ENCODE results near the gene CAPN2. TPM values are rescaled to one million over a fixed set of nuclear protein-coding genes. Genes with fewer than 3 reads are reported as not detected.

The CAPN2 gene
- 198 and 218 TPM in 2 replicates for total RNA-seq (2014; rRNA removed; shearing (Covaris generic); ENCODE audit: low replicate concordance)

DNA sequence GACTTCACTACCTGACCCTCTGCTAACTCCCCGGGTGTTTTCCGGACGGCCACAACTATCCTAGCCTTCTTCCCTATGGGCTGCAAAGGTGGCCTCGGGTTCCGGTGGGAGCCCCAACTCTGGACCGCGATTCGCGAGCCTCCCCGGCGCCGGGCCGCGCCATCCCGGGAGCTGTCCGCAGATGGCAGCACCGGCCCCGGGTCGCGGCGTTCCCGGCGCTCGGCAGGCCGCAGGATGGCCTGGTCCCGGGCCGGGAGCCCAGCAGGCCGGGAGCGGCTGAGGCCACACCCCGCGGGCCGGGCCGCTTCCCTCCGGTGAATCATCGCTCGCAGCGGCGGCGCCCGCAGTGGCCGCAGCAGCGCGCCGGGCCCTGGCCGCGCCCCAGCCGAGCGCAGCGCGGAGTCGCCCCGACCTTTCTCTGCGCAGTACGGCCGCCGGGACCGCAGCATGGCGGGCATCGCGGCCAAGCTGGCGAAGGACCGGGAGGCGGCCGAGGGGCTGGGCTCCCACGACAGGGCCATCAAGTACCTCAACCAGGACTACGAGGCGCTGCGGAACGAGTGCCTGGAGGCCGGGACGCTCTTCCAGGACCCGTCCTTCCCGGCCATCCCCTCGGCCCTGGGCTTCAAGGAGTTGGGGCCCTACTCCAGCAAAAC, at the start of gene CAPN2:
Gene CAPN2, plus strand, starts transcription at position 346 of the 656 bp plus-strand sequence. Its CDS starts 102 bp downstream, at position 448.
- Histone ChIP-seq H3K36me3 (peaks cover 34% of the 10 kb centered on the region), H3K27me3 (no peaks in the 10 kb centered on the region), H3K4me3 (peak within 1 kb of the TSS; percentile 93), H3K9me3 (no peaks in the 10 kb centered on the region)
- peak; percentile 92 for DNase-seq

DNA sequence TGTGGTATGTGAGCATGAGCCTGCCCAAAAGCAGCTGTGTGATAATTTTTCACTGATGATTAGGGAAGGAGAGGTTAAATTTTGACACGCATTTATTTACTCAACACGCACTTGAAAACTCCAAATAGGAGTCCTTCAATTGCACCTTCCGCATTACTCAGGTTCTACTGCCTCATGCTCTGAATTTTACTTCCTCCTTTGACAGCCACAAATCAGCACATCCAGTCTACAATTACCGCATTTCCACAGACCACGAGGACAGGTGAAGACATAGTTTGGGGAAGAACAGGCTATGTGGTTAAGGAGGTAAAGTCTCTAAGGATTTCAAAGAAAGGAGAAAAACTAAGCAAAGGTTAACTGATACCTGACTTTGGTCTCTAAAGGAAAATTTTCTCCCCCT, 49.4 kb upstream of the CAPN2 start:
- Histone ChIP-seq H3K36me3 (no peaks in the 10 kb centered on the region), H3K27me3 (no peaks in the 10 kb centered on the region), H3K4me3 (no peak overlapping the region), H3K9me3 (no peaks in the 10 kb centered on the region)
- DNase-seq, result no peak

DNA sequence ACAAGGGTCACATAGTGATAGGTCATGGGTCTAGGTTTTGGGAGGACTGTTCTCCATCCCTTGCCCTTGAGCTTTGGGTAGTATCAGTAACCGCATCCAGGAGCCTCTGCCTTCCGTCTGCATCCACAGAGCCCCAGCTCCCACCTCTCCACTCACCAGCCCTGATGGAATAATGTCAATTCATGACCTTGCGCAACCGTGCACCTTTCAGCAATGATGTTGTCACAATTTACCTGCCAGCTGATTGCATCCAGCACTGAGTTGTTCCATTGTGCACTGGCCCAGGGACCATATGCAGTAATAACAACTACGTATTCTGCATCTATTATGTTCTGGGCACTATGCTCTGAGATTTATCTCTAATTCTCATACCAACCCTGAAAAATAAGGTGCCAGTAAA, 48.2 kb upstream of the CAPN2 start:
- H3K36me3 ChIP-seq, result no peaks in the 10 kb centered on the region
- no peaks in the 10 kb centered on the region for H3K27me3 ChIP-seq
- H3K4me3 ChIP-seq, result no peak overlapping the region
- DNase-seq, result no peak
- H3K9me3 ChIP-seq, result no peaks in the 10 kb centered on the region

DNA sequence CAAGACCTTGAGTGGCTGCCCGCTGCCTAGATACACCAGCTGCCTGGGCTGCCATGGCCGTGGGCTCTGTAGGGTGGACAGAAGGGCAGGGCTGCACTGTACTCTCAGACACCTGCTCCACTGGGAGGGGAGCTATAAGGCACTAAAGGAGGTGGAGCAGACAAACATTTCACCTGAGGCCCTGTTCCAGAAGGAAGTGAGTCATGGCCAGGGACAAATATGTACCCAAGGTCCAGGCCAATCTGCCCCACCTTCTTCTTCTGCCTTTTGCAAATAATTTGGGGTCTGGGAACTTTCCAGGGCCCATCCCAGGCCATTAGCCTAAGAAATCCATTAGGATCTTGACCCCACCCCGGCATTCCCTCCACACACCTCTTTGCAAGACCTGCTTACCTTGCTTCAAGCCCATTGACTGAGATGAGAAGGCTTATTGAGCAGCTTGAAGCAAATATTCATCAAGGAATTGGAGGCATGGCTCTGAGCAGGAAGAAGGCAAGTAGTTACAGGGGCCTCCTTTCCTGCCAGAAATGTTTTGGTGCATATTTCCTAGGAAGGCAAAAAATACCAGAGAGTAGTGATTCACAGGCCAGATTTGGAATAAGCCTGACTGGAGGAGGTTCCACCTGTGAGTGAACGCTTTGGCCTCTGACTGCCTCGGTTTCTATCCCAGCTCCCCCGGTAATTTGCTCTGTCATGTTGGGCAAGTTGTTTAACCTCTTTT, 46.6 kb upstream of the CAPN2 start, which contains the start of gene CAPN8:
Gene CAPN8, minus strand, starts transcription at position 110 of the 721 bp plus-strand sequence. Its CDS starts 55 bp downstream, at position 55.
- no peaks in the 10 kb centered on the region for H3K36me3 ChIP-seq
- H3K4me3 ChIP-seq, result no peak within 1 kb of the TSS
- DNase-seq, result no peak
- H3K9me3 ChIP-seq, result no peaks in the 10 kb centered on the region
- no peaks in the 10 kb centered on the region for H3K27me3 ChIP-seq

DNA sequence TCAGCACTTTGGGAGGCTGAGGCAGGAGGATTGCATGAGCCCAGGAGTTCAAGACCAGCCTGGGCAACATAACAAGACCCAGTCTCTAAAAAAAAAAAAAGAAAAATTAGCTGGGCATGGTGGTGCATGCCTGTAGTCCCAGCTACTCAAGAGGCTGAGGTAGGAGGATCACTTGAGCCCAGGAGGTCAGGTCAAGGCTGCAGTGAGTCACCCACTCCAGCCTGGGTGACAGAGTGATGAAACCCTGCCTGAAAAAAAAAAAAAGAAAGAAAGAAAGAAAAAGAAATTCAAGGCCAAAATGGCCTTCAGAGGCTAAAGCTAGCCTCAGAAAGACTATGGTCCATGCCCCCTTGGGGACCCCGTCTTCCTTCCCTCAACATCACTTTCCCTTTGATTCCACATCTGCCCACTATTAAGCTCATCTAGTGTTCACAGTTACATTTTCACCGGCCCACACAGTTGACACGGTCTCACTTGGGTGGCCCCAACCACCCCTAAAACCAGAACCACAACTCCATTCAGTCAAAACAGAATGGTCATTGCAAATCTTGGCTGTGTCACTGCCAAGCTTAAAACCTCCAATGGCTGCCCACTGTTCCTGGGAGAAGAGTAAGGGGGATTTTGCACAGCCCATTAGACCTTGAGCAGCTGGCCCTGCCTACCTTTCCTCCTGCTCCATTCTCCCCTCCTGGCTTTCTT, 44.7 kb upstream of the CAPN2 start:
- no peaks in the 10 kb centered on the region for H3K9me3 ChIP-seq
- peak; percentile 58 for DNase-seq
- H3K4me3 ChIP-seq, result no peak overlapping the region
- H3K36me3 ChIP-seq, result no peaks in the 10 kb centered on the region
- H3K27me3 ChIP-seq, result no peaks in the 10 kb centered on the region

DNA sequence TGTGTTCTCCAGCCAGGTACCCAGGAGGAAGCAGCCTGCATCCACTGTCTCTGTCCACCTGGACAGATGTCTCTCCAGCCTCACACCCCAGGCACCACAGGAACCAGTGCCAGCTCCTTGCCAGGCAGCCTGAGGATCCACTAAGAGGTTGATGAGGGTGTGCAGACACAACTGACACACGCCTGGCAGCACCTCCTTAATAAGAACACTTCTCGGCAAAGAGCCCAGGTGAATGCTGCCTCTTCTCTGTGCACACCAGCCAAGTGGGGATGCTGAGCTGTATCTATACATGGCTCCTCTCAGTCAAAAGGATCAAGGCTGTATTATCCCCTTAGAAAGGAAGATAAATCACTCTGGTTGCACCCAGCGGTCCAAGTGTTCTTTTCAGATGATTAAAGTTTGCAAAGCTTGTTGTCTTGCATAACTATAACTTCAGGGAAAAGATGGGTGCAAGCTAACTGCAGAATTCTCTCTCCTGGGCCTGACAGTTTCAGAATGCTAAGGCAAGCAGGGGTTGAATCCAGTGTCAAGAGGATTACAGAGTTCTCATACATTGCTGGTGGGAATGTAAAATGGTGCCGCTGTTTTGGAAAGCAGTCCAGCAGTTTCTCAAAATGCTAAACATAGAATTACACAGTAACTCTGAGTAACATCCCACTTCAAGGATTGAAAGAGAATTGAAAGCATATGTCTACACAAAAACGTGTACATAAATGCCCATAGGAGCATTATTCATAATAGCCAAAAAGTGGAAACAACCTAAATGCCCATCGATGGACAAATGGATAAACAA, 43.1 kb upstream of the CAPN2 start:
- no peak overlapping the region for H3K4me3 ChIP-seq
- no peak for DNase-seq
- H3K27me3 ChIP-seq, result no peaks in the 10 kb centered on the region
- H3K36me3 ChIP-seq, result no peaks in the 10 kb centered on the region
- H3K9me3 ChIP-seq, result peaks cover 6% of the 10 kb centered on the region

DNA sequence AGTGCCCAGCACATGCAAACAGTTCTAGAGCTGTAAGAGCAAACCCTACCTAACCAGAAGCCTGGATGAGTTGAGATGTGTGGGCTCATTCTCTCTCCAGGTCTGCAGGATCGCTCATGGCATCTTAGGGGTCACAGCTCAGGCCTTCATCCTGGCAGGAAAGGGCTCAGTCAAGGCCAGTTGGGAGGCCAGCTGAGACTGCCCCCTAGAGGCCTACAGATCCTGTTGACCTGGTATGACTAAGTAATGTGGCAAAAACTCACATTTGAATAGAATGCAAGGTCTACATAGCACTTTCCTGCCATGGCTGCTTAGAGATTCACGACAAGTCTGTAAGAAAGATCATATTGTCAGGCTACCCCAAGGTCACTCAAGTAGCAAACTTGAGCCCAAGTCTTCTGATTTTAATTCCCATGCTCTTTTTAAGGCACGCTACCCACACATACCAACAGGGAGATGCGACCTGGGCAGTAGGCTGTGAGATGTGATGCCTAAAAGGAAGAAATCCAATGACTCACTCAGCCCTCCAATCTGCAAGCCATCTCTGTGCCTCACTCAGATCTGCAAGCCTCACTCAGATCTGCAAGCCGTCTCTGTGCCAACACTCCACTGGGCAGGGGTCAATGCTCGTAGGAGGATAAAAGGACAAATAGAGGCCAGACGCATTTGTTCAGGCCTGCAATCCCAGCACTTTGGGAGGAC, 41.7 kb upstream of the CAPN2 start:
- Histone ChIP-seq H3K36me3 (no peaks in the 10 kb centered on the region), H3K27me3 (no peaks in the 10 kb centered on the region)
- peak; percentile 58 for DNase-seq

DNA sequence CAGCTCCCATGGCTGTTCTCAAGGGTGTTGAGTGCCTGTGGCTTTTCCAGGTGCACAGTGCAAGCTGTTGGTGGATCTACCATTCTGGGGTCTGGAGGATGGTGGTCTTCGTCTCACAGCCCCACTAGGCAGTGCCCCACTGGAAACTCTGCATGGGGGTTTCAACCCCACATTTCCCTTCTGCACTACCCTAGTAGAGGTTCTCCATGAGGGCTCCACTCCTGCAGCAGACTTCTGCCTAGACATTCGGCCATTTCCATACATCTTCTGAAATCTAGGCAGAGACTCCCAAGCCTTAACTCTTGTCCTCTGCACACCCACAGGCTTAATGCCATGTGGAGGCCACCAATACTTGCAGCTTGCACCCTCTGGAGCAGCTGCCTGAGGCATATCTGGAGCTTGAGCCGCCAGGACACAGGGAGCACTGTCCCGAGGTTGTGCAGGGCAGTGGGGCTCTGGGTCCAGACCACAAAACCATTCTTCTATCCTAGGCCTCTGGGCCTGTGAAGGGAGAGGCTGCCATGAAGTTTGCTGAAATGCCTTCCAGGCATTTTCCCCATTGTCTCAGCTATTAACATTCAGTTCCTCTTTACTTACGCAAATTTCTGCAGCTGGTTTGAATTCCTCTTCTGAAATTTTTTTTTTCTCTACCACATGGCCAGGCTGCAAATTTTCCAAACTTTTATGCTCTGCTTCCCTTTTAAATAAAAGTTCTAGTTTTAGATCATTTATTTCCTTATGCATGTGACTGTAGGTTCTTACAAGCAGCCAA, 38.0 kb upstream of the CAPN2 start:
- no peaks in the 10 kb centered on the region for H3K36me3 ChIP-seq
- DNase-seq, result no peak
- H3K4me3 ChIP-seq, result no peak overlapping the region
- no peaks in the 10 kb centered on the region for H3K27me3 ChIP-seq
- H3K9me3 ChIP-seq, result peaks cover 12% of the 10 kb centered on the region

More for the DNA sequence above, 41.7 kb upstream of the CAPN2 start:
- Histone ChIP-seq H3K9me3 (peaks cover 9% of the 10 kb centered on the region), H3K4me3 (no peak overlapping the region)

DNA sequence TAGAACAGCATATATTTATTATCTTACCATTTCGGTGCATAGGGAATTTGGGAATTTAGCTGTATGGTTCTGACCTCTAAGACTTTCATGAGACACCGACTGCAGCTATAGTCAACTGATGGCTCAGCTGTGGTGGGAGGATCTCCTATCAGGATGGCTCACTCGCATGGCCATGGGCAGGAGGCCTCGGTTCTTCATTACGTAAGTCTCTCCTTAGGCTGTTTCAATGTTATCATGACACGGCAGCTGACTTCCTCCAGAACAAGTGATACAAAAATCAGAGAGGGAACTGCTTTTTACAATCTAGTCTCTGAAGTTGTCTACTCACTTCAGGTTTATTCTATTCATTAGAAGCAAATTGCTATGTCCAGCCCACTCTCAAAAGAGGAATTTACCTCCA, 33.5 kb upstream of the CAPN2 start:
- Histone ChIP-seq H3K4me3 (no peak overlapping the region), H3K36me3 (no peaks in the 10 kb centered on the region), H3K9me3 (peaks cover 10% of the 10 kb centered on the region), H3K27me3 (no peaks in the 10 kb centered on the region)
- no peak for DNase-seq

DNA sequence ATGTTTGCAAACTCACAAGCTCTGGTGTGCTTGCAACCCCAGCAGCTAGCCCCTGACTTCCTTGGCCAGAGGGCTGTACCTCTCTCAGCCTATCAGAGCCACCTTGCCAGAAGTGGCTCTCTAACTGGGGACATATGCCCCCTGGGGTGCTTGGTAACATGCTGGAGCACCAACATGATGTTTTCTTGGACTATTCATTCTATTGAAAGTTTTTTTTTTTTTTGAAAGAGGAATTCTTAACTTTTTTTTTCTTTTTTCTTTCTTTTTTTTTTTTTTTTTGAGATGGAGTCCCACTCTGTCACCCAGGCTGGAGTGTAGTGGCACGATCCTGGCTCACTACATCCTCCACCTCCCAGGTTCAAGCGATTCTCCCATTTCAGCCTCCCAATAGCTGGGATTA, 32.2 kb upstream of the CAPN2 start:
- Histone ChIP-seq H3K36me3 (no peaks in the 10 kb centered on the region), H3K9me3 (peaks cover 3% of the 10 kb centered on the region; the same call in 1 of the 2 replicates), H3K27me3 (no peaks in the 10 kb centered on the region), H3K4me3 (no peak overlapping the region)
- no peak for DNase-seq

DNA sequence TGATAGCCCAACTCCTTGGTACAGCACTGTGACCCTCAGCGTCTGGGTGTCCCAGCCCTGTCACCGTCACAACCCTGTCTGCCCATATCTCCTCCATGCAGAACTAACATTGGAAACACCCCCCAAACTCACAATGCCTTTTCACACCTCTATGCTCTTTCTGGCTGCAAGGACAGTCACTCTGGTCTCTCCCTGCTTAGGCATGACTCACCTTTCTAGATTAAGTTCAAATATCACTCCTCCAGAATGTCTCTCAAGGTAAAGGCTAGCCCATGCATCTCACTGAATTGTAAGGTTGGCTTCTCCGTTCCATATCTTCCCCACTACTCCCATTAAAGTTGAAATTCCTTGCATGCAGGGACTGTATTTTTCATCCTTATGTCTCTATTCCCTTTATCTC, 29.8 kb upstream of the CAPN2 start:
- Histone ChIP-seq H3K27me3 (no peaks in the 10 kb centered on the region), H3K36me3 (no peaks in the 10 kb centered on the region), H3K4me3 (no peak overlapping the region), H3K9me3 (no peaks in the 10 kb centered on the region)
- DNase-seq, result no peak

DNA sequence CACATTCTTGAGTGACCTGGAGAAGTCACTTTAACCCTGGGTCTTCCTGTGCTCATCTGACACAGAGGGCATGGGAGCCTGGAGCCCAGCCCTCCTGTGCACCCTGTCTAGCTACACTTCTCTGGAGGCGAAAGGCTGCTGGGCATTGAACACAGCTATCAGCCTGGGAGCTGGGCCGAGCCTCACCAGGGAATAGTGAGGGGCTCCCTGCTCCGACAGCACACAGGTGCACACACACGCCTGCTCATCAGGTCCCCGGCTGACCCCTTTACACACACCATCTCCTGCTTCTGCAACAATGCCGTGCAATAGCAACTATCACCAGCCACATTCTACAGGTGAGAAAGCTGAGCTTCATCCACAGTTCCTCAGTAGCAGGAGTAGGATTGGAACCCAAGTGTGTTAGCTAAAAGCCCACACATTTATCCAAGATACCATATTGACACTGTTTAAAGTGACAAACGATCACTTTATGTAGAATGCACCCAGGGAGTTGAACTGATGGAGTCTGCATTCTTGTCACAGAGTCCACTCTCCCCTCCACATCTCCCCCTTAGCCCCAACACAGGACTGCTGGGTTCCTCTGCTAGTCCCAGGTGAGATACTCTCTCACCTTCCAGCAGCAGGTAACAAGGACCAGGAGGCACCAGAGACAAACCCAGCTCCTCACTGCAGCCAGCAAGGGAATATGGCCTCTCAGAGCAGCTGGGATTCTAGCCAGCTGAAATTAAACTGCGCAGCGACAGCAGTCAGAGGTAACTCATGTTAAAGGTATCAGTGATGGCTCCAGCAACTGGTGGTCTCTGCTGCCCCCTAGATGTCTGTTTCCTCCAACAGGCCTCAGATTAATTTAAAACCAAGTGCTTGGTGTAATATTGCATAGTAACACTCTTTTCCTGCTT, 28.5 kb upstream of the CAPN2 start:
- Histone ChIP-seq H3K9me3 (no peaks in the 10 kb centered on the region), H3K36me3 (no peaks in the 10 kb centered on the region), H3K4me3 (no peak overlapping the region), H3K27me3 (no peaks in the 10 kb centered on the region)
- peak; percentile 41 for DNase-seq

DNA sequence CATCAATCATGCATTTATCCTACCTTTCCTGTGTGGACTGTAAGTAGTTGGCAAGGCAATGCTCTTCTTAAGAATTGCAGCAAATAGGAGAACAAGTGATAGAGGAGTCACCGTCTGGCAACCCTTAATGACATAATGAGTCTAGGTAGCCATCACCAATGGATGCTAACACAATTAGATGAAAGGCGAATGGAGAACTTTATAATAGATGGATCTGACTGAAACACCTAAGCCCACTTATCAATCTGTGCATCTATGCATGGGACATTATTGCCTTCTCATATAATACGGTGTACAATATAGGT, 27.9 kb upstream of the CAPN2 start:
- H3K9me3 ChIP-seq, result no peaks in the 10 kb centered on the region
- H3K4me3 ChIP-seq, result no peak overlapping the region
- no peak for DNase-seq
- no peaks in the 10 kb centered on the region for H3K36me3 ChIP-seq
- H3K27me3 ChIP-seq, result no peaks in the 10 kb centered on the region

DNA sequence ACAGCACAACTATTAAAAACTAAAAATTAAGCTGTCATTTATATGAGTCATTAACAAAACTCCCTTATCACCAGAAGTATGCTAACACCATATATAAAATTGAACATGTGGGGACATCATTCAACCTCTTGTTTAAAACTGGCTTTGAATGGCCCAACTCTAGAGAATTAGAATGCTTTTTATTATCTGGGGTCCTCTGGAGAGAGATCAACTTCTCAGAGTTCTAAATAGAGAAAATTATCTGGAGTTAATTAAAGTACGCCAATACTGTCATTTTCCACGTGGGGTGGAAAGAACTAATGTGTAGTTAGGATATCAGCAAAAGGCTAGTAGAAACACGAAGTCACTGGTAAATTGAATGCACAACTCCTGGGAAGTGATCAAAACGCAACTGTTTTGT, 21.2 kb upstream of the CAPN2 start:
- no peaks in the 10 kb centered on the region for H3K36me3 ChIP-seq
- no peaks in the 10 kb centered on the region for H3K27me3 ChIP-seq
- no peaks in the 10 kb centered on the region for H3K9me3 ChIP-seq
- no peak for DNase-seq
- no peak overlapping the region for H3K4me3 ChIP-seq

DNA sequence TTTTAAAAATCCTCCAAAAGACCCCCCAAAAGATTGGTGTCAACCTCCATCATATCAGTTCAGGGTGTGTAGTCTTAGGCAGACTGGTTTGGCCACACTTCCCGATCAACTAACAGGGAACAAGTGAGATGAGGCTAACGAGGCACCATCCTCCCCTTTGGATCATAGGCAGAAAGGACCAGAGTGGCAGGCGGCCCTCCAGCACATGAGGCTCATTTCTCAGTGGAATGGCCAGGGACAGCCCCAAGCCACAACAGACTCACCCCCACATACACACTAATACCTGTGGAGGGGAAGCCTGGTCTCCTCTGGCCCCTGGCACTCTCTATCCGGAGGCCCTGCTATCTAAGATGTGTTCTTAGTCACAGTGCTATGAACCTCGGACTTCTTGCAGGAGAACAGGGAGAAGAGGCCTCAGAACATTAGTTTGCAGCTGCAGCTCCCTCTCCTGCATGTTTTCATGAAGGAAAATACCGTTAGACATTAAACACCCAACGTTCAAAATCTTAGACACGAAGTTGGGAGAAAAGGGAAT, 17.3 kb upstream of the CAPN2 start:
- Histone ChIP-seq H3K36me3 (no peaks in the 10 kb centered on the region), H3K4me3 (no peak overlapping the region), H3K9me3 (no peaks in the 10 kb centered on the region), H3K27me3 (no peaks in the 10 kb centered on the region)
- no peak for DNase-seq
